Measurements from ENCODE around the gene HIGD1A. TPM values are rescaled to one million over a fixed set of nuclear protein-coding genes. Genes with fewer than 3 reads are reported as not detected.

Gene HIGD1A
- polyA plus RNA-seq, 1 of the 3 experiments (the other 2 are of a cell fraction), result 72.1 TPM

DNA sequence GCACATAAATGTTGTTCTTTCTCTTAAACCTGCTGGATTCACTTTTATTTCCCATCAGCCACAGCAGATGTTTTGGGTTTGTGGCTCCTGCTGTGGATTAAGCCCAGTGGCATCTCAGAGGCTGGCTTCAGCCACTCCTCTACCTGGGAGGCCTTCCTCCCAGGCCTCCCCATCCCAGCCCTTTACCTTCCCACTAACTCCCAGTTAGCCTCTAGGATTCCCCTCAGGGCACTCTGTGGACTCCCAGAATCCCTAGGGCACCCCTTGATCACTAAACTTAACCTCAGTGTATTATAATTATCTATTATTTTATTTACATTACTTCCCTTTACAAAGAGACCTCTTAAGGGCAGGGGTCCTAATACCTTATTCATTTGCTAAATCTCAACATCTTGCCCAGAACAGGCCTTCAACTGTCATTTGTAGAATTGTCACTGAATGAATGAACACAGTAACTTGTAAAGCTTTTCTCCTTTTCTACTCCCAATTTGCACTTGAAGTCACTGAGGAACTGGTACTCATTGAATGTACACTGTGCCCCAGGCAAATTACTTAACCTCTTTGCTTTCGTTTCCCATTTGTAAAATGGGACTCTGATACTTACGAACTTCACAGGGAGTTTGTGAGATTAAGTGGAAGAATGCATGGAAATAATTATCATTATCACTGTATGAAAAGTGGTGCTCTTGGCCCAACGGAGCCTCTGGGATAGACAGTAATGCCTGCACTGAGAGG, 39.6 kb downstream of the HIGD1A start:
- Histone ChIP-seq H2AFZ (ENCODE audit: low read depth) (no peak overlapping the region), H3K27me3 (ENCODE audit: insufficient read depth) (no peaks in the 10 kb centered on the region), H3K4me3 (ENCODE audit: low read depth in 2 of 2, low read length in 1 of 2) (no peak overlapping the region), H3K4me1 (ENCODE audit: control insufficient read depth in 1 of 2, insufficient read depth in 2 of 2, low read depth in 1 of 2, low read length in 1 of 2) (peaks cover 0 to 18% of the 10 kb centered on the region in 2 experiments; a peak in 1 of 4 replicates), H3K9ac (no peak overlapping the region), H3K9me2 (no peaks in the 10 kb centered on the region), H3K36me3 (replicated peaks in 1 of 2; ENCODE audit: control insufficient read depth in 1 of 2, insufficient read depth in 2 of 2, low read length in 1 of 2) (no peaks in the 10 kb centered on the region), H3K79me2 (ENCODE audit: insufficient read depth) (no peaks in the 10 kb centered on the region), H3K27ac (ENCODE audit: low read depth in 2 of 2, low read length in 1 of 2) (no peak overlapping the region), H3K9me3 (no peaks in the 10 kb centered on the region), H4K20me1 (ENCODE audit: insufficient read depth) (no peaks in the 10 kb centered on the region), H3F3A (replicated peaks; ENCODE audit: insufficient read depth) (no peaks in the 10 kb centered on the region), H3K4me2 (no peak overlapping the region)
- CTCF ChIA-PET, result interaction anchor here (0.7 to 2.9 kb wide), 4 partner anchors 9 to 66 kb away, joined by 4 to 16 read pairs (median 6); no protein-coding TSS in a partner anchor
- WGBS (ENCODE audit: low lambda C conversion rate), result 72% methylated on average over 3 of the region's 3 CpGs
- POLR2A ChIA-PET, result no interaction called here
- TF ChIP-seq GATA2 (CRISPR knock-in tag; IDR thresholded peaks at IDR 0.05) (no peak), USF2 (IDR thresholded peaks at IDR 0.05; ENCODE audit: borderline replicate concordance, low read depth, low read length) (no peak), EZH2phosphoT487 (IDR thresholded peaks at IDR 0.05; ENCODE audit: borderline replicate concordance, low read depth) (no peak), GABPA (IDR thresholded peaks at IDR 0.05; ENCODE audit: low read depth) (no peak), NRF1 (IDR thresholded peaks at IDR 0.05; ENCODE audit: low read depth, low read length) (no peak), CHD2 (IDR thresholded peaks at IDR 0.05; ENCODE audit: low read length, partially characterized antibody) (no peak), JUND (IDR thresholded peaks at IDR 0.05) (no peak), ELF1 (IDR thresholded peaks at IDR 0.05) (no peak), SIN3A (IDR thresholded peaks at IDR 0.05; ENCODE audit: borderline replicate concordance, low read depth, low read length) (no peak), ZBTB33 (IDR thresholded peaks at IDR 0.05; ENCODE audit: borderline replicate concordance, low read depth) (no peak), NFIC (IDR thresholded peaks at IDR 0.05; ENCODE audit: borderline replicate concordance) (no peak), FOSL2 (IDR thresholded peaks at IDR 0.05; ENCODE audit: borderline replicate concordance, low read depth) (no peak), YY1 (IDR thresholded peaks at IDR 0.05; ENCODE audit: low read depth) (no peak), TCF12 (IDR thresholded peaks at IDR 0.05) (no peak), TAF1 (IDR thresholded peaks at IDR 0.05; ENCODE audit: borderline replicate concordance, low read depth, low read length) (no peak)
- TF ChIP-seq, protein P1, sequence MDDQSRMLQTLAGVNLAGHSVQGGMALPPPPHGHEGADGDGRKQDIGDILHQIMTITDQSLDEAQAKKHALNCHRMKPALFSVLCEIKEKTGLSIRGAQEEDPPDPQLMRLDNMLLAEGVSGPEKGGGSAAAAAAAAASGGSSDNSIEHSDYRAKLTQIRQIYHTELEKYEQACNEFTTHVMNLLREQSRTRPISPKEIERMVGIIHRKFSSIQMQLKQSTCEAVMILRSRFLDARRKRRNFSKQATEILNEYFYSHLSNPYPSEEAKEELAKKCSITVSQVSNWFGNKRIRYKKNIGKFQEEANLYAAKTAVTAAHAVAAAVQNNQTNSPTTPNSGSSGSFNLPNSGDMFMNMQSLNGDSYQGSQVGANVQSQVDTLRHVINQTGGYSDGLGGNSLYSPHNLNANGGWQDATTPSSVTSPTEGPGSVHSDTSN (IDR thresholded peaks at IDR 0.05), result no peak
- TF ChIP-seq, protein P2, sequence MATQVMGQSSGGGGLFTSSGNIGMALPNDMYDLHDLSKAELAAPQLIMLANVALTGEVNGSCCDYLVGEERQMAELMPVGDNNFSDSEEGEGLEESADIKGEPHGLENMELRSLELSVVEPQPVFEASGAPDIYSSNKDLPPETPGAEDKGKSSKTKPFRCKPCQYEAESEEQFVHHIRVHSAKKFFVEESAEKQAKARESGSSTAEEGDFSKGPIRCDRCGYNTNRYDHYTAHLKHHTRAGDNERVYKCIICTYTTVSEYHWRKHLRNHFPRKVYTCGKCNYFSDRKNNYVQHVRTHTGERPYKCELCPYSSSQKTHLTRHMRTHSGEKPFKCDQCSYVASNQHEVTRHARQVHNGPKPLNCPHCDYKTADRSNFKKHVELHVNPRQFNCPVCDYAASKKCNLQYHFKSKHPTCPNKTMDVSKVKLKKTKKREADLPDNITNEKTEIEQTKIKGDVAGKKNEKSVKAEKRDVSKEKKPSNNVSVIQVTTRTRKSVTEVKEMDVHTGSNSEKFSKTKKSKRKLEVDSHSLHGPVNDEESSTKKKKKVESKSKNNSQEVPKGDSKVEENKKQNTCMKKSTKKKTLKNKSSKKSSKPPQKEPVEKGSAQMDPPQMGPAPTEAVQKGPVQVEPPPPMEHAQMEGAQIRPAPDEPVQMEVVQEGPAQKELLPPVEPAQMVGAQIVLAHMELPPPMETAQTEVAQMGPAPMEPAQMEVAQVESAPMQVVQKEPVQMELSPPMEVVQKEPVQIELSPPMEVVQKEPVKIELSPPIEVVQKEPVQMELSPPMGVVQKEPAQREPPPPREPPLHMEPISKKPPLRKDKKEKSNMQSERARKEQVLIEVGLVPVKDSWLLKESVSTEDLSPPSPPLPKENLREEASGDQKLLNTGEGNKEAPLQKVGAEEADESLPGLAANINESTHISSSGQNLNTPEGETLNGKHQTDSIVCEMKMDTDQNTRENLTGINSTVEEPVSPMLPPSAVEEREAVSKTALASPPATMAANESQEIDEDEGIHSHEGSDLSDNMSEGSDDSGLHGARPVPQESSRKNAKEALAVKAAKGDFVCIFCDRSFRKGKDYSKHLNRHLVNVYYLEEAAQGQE (IDR thresholded peaks at IDR 0.05; ENCODE audit: low read depth, low read length), result no peak
- TF ChIP-seq, protein P3, sequence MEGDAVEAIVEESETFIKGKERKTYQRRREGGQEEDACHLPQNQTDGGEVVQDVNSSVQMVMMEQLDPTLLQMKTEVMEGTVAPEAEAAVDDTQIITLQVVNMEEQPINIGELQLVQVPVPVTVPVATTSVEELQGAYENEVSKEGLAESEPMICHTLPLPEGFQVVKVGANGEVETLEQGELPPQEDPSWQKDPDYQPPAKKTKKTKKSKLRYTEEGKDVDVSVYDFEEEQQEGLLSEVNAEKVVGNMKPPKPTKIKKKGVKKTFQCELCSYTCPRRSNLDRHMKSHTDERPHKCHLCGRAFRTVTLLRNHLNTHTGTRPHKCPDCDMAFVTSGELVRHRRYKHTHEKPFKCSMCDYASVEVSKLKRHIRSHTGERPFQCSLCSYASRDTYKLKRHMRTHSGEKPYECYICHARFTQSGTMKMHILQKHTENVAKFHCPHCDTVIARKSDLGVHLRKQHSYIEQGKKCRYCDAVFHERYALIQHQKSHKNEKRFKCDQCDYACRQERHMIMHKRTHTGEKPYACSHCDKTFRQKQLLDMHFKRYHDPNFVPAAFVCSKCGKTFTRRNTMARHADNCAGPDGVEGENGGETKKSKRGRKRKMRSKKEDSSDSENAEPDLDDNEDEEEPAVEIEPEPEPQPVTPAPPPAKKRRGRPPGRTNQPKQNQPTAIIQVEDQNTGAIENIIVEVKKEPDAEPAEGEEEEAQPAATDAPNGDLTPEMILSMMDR (IDR thresholded peaks at IDR 0.05), result no peak
- TF ChIP-seq, protein P4, sequence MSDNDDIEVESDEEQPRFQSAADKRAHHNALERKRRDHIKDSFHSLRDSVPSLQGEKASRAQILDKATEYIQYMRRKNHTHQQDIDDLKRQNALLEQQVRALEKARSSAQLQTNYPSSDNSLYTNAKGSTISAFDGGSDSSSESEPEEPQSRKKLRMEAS (IDR thresholded peaks at IDR 0.05; ENCODE audit: low read depth), result no peak
- DNase-seq, result no peak

Data from SK-N-SH (cell line).